Renal cortical epithelial cell (primary cell): ENCODE results near the gene SLC22A5. TPM values are rescaled to one million over a fixed set of nuclear protein-coding genes. Genes with fewer than 3 reads are reported as not detected.
A peak's percentile ranks its signal among the peaks of the same experiment; 100 is the strongest.
"Not testable (repeated sequence)": the region's sequence is repeated elsewhere in the genome, so short reads cannot be mapped to it uniquely, and the experiment has no call there.

ENCODE experiments used
- DNase-seq: peaks from one replicate; pipeline ENCODE4 v3.0.0-alpha.2; 2011; ENCODE audit warnings: low read depth
- total RNA-seq: library from RNA; depleted of rRNA; stranded (reverse); fragments of >200 nt; gene quantifications from 2 replicates; pipeline ENCODE4 v1.2.3, GENCODE V29; 2014

Gene SLC22A5
- total RNA-seq, 1 donor from 2014 or later: 31.3 TPM

GRCh38 chr5:132426525-132427138, 57.1 kb downstream of the SLC22A5 start:
- DNase-seq: peak; percentile 93

DNA sequence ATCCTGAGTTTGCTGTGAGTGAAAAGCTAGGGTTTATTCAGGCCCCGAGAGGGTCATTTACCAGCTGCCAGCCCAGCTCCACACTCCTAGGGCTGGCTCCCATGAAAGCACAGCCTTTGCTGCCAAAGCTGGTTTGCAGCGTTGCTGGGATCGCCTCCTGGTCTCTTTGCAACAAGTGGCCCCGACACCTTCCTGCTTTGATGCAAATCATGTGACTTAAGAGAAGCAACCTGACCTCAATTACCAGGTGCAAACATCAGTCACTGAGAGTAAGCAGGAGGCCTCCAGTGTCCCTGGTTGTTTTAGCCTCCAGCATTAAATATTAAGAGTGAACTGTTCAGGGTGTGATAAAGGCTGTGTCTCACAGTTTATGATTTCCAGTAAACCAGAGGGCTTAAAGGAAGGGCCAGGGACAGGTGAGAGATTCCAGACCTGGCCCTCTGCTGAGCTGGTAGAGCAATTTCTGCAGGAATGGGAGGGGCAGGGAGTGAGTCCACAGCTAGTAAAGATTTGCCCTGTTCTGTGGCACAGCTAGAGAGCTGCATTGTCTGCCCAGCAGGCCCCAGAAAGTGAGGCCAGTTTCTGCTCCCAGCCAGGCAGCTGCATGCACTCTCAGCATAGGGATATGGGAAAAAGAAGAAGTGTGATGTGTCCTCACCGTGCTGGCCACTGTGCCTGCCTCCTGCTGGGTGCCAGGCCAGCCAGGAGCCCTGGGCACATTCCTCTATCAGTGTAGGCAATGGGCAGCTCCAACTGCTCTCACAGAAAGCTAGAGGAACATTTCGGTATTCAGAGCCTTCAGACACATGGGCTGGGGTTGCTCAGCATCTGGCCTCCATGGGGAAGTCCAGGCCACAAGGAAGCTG, 58.0 kb downstream of the SLC22A5 start:
- DNase-seq: peak; percentile 46

DNA sequence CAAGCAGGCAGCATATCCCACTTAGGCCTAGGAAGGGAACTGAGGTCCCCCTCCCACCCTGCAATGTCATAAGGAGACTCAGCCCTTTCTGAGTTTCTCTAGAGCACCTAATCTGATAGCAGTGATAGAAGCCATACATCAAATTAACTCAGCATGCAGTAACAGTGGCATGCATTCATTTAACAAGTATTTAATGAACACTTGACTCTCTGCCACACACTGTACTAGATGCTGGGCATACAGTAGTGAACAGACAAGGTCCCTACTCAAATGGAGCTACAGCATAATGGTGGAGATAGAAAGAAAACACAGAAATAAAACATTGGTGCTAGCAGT, 58.6 kb downstream of the SLC22A5 start:
- DNase-seq: no peak

- peak; percentile 86 for DNase-seq
These were observed 59.3 kb downstream of the SLC22A5 start for GRCh38 chr5:132428484-132429462.

DNA sequence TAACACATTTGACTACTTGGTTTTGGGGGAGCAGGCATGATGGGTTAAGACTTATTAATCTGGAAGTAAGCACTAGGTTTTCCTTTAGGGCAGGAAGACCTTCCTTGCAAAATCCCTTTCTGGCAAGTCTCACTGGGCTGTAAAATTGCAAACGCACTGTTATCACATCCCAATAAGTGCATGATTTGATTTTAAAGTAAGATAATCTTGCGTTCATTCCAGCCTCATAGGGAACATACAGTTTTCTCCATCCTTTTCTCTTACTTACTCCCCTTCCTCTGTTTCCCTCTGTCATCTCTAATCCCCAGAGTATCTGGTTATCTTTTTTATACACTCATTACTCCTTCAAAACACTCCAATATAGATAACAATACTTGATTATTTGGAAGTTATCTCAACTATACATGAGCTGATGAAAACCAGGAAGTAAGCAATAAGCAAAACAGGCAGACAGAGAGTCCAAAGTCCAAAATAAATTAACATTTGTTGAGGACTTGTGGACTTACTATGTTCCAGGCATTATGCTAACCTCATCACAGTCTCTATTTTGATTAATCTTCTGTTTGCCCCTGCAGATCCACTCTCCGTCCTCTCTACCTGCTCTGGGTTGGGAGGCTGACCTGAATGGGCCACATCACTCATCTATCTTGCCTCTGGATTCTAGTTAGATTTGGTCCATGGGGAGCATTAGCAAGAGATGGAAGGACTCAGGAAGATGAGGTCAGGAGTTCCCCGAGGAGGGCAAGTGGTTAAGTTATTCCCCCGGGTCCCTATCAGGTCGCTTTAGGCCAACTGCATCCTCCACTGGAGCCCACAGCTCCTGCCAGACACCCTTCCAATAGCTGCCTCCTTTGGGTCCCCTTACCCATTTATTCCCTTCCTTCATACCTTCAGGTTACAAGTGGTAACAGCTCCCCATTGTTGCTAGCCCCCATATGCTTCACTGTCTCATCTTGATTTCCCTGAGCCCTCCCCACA, 60.2 kb downstream of the SLC22A5 start:
- DNase-seq: no peak

DNA sequence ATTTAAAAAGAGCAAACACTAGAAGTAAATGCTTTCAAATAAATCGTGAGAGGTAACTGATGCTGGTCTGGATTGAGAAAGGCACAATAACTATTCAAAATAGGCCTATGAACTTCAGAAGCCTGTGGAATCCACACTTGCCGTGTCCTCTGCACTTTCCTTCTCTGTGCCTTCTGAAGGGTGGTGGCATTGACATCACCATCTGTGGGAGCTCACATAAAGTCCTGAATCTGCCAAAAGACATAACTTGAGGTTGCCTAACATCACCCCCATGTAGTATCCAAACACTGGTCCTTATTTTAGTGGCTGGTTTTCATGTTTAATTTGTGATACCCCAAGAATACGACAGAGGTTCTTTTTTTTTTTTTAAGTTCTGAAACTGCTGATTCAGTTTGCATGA, 61.2 kb downstream of the SLC22A5 start:
- no peak for DNase-seq

- DNase-seq: no peak
These were observed 62.1 kb downstream of the SLC22A5 start for GRCh38 chr5:132431632-132432031.

- DNase-seq: no peak
These were observed 63.6 kb downstream of the SLC22A5 start for GRCh38 chr5:132433141-132433540.

DNA sequence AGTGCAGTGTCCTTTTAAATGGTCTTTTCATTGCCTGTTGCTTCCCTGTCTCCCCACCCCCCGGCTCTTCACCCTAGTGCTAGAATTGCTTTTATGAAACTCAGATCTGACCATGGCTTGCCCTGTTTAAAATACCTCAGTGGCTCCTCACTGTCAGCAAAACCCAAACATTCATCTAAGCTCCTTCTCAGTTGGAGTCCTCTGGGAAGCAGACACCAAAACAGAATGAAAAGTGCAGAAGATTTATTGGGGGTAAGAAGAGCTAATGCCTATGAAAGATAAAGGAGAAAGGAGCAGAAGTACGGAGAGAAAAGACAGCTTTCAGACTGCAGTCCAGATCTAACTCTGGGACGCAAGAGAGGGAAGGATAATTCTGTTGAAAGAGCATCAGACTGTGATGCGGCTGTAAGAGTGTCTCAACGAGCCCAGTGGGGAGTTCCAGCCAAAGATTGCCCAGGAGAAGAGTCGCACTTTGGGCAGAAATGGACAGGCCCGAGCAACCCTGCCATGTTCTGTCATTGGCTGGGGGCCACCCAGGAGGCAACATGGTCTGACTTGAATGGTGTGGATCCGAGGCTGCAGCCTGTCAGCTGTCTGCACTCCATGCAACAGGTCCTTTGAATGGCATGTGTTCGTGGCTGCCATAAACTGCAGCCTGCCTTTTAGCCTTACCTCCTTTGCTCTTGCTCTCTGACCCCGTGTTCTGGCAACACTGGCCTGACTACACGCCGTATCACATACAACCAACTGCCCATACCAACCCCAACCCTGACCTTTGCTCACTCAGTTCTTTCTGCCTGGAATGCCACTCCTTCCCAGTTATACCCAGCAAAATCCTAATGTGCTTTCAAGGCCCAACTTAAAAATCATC, 65.1 kb downstream of the SLC22A5 start:
- no peak for DNase-seq

DNA sequence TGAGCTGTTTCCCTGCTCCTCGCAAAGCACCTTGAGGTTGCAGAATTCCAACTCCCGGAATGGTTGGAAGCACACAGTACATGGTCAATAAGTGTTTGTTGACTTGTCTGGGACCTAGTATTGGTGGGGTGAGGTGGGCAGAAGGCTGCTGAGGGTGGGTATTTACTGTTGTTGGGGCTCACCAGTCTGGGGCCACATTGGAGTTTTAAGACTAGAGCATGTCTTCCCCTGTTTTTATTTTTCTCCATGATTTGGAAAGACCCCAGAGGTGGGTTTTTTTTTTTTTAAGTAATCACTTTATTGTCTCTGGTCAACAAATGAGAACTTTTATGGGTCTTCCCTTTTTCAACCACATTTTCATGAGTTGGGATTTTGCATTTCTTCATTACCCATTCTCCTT, 65.9 kb downstream of the SLC22A5 start:
- DNase-seq: no peak

GRCh38 chr5:132435886-132436285, 66.4 kb downstream of the SLC22A5 start:
- no peak for DNase-seq

GRCh38 chr5:132436936-132437335, 67.4 kb downstream of the SLC22A5 start:
- DNase-seq: no peak

DNA sequence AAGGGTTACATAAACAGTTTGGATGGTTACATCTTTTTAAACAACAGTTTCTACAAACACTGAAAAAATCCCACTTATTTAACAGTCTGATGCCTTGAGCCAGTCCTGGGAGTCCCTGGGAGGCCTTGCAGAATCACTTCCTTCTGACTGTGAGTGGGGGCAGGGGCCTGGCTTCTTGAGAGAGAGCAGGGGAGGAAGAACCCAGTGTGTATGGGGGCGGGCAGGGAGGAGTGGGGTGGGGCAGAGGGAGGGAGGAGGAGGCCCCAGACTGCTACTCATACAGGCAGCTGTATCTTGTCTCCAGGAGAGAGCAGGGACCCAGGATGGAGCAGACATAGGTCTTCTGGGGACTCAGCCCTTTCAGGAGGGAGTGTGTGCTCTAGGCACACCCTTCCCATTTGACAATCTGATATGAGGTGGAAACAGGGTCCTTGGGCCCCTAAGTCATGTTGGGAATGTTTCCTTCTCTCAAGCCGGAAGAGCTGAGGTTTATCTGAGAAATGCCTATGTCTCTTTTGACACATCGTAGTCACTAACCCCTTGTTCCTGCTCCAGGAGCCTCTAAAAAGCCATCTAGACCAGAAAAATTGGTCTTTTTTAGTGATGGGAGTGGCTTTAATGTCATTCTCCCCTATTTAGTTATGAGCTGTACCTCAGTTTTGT, 68.2 kb downstream of the SLC22A5 start:
- DNase-seq: peak; percentile 81

GRCh38 chr5:132438267-132438645, 68.7 kb downstream of the SLC22A5 start:
- DNase-seq: not testable (repeated sequence)

DNA sequence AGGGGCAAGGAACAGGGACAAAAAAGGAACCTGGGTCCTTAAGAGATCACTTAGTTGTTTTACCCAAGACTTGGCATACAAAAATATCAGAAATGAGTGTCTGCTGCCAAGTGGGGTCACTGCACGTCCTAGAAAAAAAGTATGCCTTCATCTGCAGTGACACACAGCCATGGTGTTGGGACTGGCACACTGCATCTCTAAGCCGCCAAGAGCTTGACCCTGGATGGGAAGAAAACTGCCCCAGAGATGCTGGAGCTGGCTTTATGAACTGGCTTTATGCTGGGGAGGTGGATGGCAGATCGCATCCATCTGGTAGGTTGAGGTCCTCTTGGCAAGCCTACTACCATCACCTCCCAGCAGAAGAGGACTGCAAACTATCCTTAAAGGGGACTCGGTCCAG, 69.4 kb downstream of the SLC22A5 start:
- DNase-seq: no peak

DNA sequence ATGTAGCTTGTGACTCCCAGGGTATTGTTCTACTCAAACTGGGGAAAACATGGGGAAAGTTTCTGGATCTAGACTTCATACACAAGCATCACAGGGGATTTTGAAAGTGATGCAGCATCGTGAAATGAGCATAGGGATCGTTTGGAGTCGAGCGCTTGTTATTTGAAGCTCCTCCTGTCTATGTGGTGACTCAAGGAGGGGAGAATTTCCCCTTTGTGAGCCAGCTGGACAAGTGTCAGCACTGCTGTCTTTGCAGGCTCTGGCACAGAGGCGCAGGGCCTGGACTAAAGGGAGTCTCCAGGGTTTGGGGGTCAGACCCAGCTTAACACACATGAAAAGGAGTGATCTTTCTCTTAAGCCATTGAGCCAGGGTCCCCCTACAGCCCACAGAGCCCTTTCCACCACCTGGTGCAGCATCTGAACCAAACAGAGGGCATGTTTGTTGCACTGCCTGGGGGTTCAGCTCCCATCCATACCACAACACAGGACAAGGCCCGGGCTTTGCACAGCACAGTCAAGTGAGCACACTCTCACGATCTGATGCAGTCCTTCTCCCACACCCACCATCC, 70.1 kb downstream of the SLC22A5 start:
- no peak for DNase-seq

DNA sequence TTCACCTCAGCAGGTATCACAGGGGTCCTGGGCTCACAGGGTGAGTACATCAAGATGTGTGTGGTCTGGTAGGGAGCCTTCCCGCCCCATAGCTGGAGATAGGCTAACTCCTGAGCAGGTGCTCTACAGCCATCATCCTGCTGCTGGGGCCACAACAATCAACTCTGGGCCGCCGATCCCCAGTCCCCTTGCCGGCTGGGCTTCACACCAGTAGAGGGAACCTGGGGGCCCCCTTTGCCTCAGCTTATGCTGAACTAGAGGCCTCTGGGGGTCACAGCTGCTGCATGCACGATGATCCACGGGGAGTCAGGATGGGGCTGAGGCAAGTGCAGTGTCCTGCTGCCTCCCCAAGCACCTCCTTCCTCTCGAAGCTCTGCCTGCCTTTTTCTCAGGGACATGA, 74.6 kb downstream of the SLC22A5 start:
- DNase-seq: no peak
